ENCODE results near the gene SKAP2.

Gene SKAP2

GRCh38 chr7:26694713-26695112, 169.7 kb downstream of the SKAP2 start:
- Histone ChIP-seq H3K9me3 (ENCODE audit: low read length) (no peaks in the 10 kb centered on the region), H3K4me1 (ENCODE audit: insufficient read depth, low read length) (peaks cover 25% of the 10 kb centered on the region), H2AFZ (ENCODE audit: low read depth, low read length) (no peak overlapping the region), H3K36me3 (ENCODE audit: insufficient read depth, low read length) (no peaks in the 10 kb centered on the region), H3K4me3 (ENCODE audit: low read length) (no peak overlapping the region), H3K27me3 (ENCODE audit: insufficient read depth, low read length) (no peaks in the 10 kb centered on the region)

- Histone ChIP-seq H3K9me3 (ENCODE audit: low read length) (no peaks in the 10 kb centered on the region), H3K27me3 (ENCODE audit: insufficient read depth, low read length) (no peaks in the 10 kb centered on the region), H3K36me3 (ENCODE audit: insufficient read depth, low read length) (no peaks in the 10 kb centered on the region), H2AFZ (ENCODE audit: low read depth, low read length) (no peak overlapping the region), H3K4me1 (ENCODE audit: insufficient read depth, low read length) (peaks cover 25% of the 10 kb centered on the region), H3K4me3 (ENCODE audit: low read length) (no peak overlapping the region)
Observed at GRCh38 chr7:26694141-26694540, 170.2 kb downstream of the SKAP2 start.

- Histone ChIP-seq H2AFZ (ENCODE audit: low read depth, low read length) (no peak overlapping the region), H3K27me3 (ENCODE audit: insufficient read depth, low read length) (no peaks in the 10 kb centered on the region), H3K4me3 (ENCODE audit: low read length) (no peak overlapping the region), H3K9me3 (ENCODE audit: low read length) (no peaks in the 10 kb centered on the region), H3K4me1 (ENCODE audit: insufficient read depth, low read length) (peaks cover 14% of the 10 kb centered on the region), H3K36me3 (ENCODE audit: insufficient read depth, low read length) (no peaks in the 10 kb centered on the region)
Observed at GRCh38 chr7:26691886-26692285, 172.5 kb downstream of the SKAP2 start.

GRCh38 chr7:26691406-26691805, 173.0 kb downstream of the SKAP2 start:
- Histone ChIP-seq H3K4me3 (ENCODE audit: low read length) (no peak overlapping the region), H2AFZ (ENCODE audit: low read depth, low read length) (no peak overlapping the region), H3K36me3 (ENCODE audit: insufficient read depth, low read length) (no peaks in the 10 kb centered on the region), H3K4me1 (ENCODE audit: insufficient read depth, low read length) (peaks cover 19% of the 10 kb centered on the region), H3K9me3 (ENCODE audit: low read length) (no peaks in the 10 kb centered on the region), H3K27me3 (ENCODE audit: insufficient read depth, low read length) (no peaks in the 10 kb centered on the region)

- Histone ChIP-seq H3K4me3 (ENCODE audit: low read length) (no peak overlapping the region), H3K27me3 (ENCODE audit: insufficient read depth, low read length) (no peaks in the 10 kb centered on the region), H3K9me3 (ENCODE audit: low read length) (no peaks in the 10 kb centered on the region), H3K36me3 (ENCODE audit: insufficient read depth, low read length) (no peaks in the 10 kb centered on the region), H2AFZ (ENCODE audit: low read depth, low read length) (no peak overlapping the region), H3K4me1 (ENCODE audit: insufficient read depth, low read length) (peaks cover 22% of the 10 kb centered on the region)
Observed at GRCh38 chr7:26690135-26690805, 174.1 kb downstream of the SKAP2 start.

- no peaks in the 10 kb centered on the region for H3K27me3 ChIP-seq (ENCODE audit: insufficient read depth, low read length)
- H3K36me3 ChIP-seq (ENCODE audit: insufficient read depth, low read length), result no peaks in the 10 kb centered on the region
- no peak overlapping the region for H3K4me3 ChIP-seq (ENCODE audit: low read length)
- no peaks in the 10 kb centered on the region for H3K9me3 ChIP-seq (ENCODE audit: low read length)
- peaks cover 14% of the 10 kb centered on the region for H3K4me1 ChIP-seq (ENCODE audit: insufficient read depth, low read length)
- no peak overlapping the region for H2AFZ ChIP-seq (ENCODE audit: low read depth, low read length)
Observed at GRCh38 chr7:26688936-26689506, 175.4 kb downstream of the SKAP2 start.

- peaks cover 10% of the 10 kb centered on the region for H3K4me1 ChIP-seq (ENCODE audit: insufficient read depth, low read length)
- H2AFZ ChIP-seq (ENCODE audit: low read depth, low read length), result no peak overlapping the region
- H3K36me3 ChIP-seq (ENCODE audit: insufficient read depth, low read length), result no peaks in the 10 kb centered on the region
- H3K4me3 ChIP-seq (ENCODE audit: low read length), result no peak overlapping the region
- H3K9me3 ChIP-seq (ENCODE audit: low read length), result no peaks in the 10 kb centered on the region
- H3K27me3 ChIP-seq (ENCODE audit: insufficient read depth, low read length), result no peaks in the 10 kb centered on the region
Observed at GRCh38 chr7:26688388-26688787, 176.0 kb downstream of the SKAP2 start.

- Histone ChIP-seq H3K9me3 (ENCODE audit: low read length) (no peaks in the 10 kb centered on the region), H3K36me3 (ENCODE audit: insufficient read depth, low read length) (no peaks in the 10 kb centered on the region), H3K4me3 (ENCODE audit: low read length) (no peak overlapping the region), H3K4me1 (ENCODE audit: insufficient read depth, low read length) (peaks cover 10% of the 10 kb centered on the region), H2AFZ (ENCODE audit: low read depth, low read length) (peak overlapping the region; percentile 33), H3K27me3 (ENCODE audit: insufficient read depth, low read length) (no peaks in the 10 kb centered on the region)
Observed at GRCh38 chr7:26687032-26687431, 177.4 kb downstream of the SKAP2 start.

GRCh38 chr7:26686448-26686981, 177.9 kb downstream of the SKAP2 start:
- Histone ChIP-seq H3K27me3 (ENCODE audit: insufficient read depth, low read length) (no peaks in the 10 kb centered on the region), H3K4me3 (ENCODE audit: low read length) (no peak overlapping the region), H3K9me3 (ENCODE audit: low read length) (no peaks in the 10 kb centered on the region), H2AFZ (ENCODE audit: low read depth, low read length) (peak overlapping the region; percentile 33), H3K4me1 (ENCODE audit: insufficient read depth, low read length) (peaks cover 10% of the 10 kb centered on the region), H3K36me3 (ENCODE audit: insufficient read depth, low read length) (no peaks in the 10 kb centered on the region)

- H3K27me3 ChIP-seq (ENCODE audit: insufficient read depth, low read length), result no peaks in the 10 kb centered on the region
- no peaks in the 10 kb centered on the region for H3K9me3 ChIP-seq (ENCODE audit: low read length)
- no peaks in the 10 kb centered on the region for H3K36me3 ChIP-seq (ENCODE audit: insufficient read depth, low read length)
- no peak overlapping the region for H3K4me3 ChIP-seq (ENCODE audit: low read length)
- H2AFZ ChIP-seq (ENCODE audit: low read depth, low read length), result no peak overlapping the region
- peaks cover 10% of the 10 kb centered on the region for H3K4me1 ChIP-seq (ENCODE audit: insufficient read depth, low read length)
Observed at GRCh38 chr7:26685606-26686005, 178.8 kb downstream of the SKAP2 start.

- no peaks in the 10 kb centered on the region for H3K9me3 ChIP-seq (ENCODE audit: low read length)
- H3K36me3 ChIP-seq (ENCODE audit: insufficient read depth, low read length), result no peaks in the 10 kb centered on the region
- no peak overlapping the region for H3K4me3 ChIP-seq (ENCODE audit: low read length)
- peaks cover 10% of the 10 kb centered on the region for H3K4me1 ChIP-seq (ENCODE audit: insufficient read depth, low read length)
- no peak overlapping the region for H2AFZ ChIP-seq (ENCODE audit: low read depth, low read length)
- no peaks in the 10 kb centered on the region for H3K27me3 ChIP-seq (ENCODE audit: insufficient read depth, low read length)
Observed at GRCh38 chr7:26684447-26684846, 179.9 kb downstream of the SKAP2 start.

GRCh38 chr7:26683277-26683676, 181.1 kb downstream of the SKAP2 start:
- no peak overlapping the region for H2AFZ ChIP-seq (ENCODE audit: low read depth, low read length)
- H3K4me1 ChIP-seq (ENCODE audit: insufficient read depth, low read length), result peaks cover 10% of the 10 kb centered on the region
- H3K9me3 ChIP-seq (ENCODE audit: low read length), result no peaks in the 10 kb centered on the region

GRCh38 chr7:26681819-26682418, 182.5 kb downstream of the SKAP2 start:
- H3K36me3 ChIP-seq (ENCODE audit: insufficient read depth, low read length), result no peaks in the 10 kb centered on the region
- H3K4me1 ChIP-seq (ENCODE audit: insufficient read depth, low read length), result peaks cover 8% of the 10 kb centered on the region
- no peak overlapping the region for H2AFZ ChIP-seq (ENCODE audit: low read depth, low read length)
- no peaks in the 10 kb centered on the region for H3K9me3 ChIP-seq (ENCODE audit: low read length)
- no peak overlapping the region for H3K4me3 ChIP-seq (ENCODE audit: low read length)
- H3K27me3 ChIP-seq (ENCODE audit: insufficient read depth, low read length), result no peaks in the 10 kb centered on the region

More at GRCh38 chr7:26683277-26683676, 181.1 kb downstream of the SKAP2 start:
- Histone ChIP-seq H3K36me3 (ENCODE audit: insufficient read depth, low read length) (no peaks in the 10 kb centered on the region), H3K4me3 (ENCODE audit: low read length) (no peak overlapping the region), H3K27me3 (ENCODE audit: insufficient read depth, low read length) (no peaks in the 10 kb centered on the region)
